ENCODE data around the gene LCN12. TPM values are rescaled to one million over a fixed set of nuclear protein-coding genes. Genes with fewer than 3 reads are reported as not detected.

The LCN12 gene
- total RNA-seq, 2 experiments from 2014 or later, result 1.3 to 2.1 TPM

DNA sequence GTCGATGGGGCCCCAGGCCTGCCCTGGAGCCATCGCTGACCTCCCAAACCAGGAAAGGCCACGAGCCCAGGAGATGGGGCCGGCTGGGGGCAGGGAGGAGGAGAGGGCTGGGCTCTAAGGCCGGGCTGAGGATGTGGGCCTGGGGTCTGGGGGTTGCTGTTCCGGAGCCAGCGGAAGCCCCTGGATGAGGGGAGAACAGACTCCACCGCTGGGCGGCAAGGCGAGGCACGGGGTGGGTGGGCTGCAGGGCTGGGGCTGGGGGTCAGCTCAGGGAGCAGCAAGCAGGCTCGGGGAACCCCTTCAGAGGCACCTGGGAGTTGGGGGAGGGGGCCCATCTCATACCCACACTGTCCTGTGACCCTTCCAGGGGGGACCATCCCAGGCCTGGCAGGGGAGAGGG, 11.7 kb downstream of the LCN12 start:
- no peaks in the 10 kb centered on the region for H3K36me3 Mint-ChIP-seq (ENCODE audit: low read depth)
- TF ChIP-seq, protein P1, sequence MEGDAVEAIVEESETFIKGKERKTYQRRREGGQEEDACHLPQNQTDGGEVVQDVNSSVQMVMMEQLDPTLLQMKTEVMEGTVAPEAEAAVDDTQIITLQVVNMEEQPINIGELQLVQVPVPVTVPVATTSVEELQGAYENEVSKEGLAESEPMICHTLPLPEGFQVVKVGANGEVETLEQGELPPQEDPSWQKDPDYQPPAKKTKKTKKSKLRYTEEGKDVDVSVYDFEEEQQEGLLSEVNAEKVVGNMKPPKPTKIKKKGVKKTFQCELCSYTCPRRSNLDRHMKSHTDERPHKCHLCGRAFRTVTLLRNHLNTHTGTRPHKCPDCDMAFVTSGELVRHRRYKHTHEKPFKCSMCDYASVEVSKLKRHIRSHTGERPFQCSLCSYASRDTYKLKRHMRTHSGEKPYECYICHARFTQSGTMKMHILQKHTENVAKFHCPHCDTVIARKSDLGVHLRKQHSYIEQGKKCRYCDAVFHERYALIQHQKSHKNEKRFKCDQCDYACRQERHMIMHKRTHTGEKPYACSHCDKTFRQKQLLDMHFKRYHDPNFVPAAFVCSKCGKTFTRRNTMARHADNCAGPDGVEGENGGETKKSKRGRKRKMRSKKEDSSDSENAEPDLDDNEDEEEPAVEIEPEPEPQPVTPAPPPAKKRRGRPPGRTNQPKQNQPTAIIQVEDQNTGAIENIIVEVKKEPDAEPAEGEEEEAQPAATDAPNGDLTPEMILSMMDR (IDR thresholded peaks at IDR 0.05), result no peak
- DNase-seq (no peak), ATAC-seq (no peak)
- ChIA-PET CTCF (interaction anchor here (1.0 to 1.3 kb wide), 2 partner anchors 12 to 16 kb away, joined by 4 read pairs; no protein-coding TSS in a partner anchor), POLR2A (no interaction called here)
- no peak overlapping the region for H3K4me3 Mint-ChIP-seq
- no peak overlapping the region for H3K27ac Mint-ChIP-seq
- peaks cover 33% of the 10 kb centered on the region for H3K4me1 Mint-ChIP-seq (ENCODE audit: low read depth)
- intact Hi-C loops (cut with micrococcal nuclease), result no loop called here
- no peaks in the 10 kb centered on the region for H3K9me3 Mint-ChIP-seq
- no peaks in the 10 kb centered on the region for H3K27me3 Mint-ChIP-seq

DNA sequence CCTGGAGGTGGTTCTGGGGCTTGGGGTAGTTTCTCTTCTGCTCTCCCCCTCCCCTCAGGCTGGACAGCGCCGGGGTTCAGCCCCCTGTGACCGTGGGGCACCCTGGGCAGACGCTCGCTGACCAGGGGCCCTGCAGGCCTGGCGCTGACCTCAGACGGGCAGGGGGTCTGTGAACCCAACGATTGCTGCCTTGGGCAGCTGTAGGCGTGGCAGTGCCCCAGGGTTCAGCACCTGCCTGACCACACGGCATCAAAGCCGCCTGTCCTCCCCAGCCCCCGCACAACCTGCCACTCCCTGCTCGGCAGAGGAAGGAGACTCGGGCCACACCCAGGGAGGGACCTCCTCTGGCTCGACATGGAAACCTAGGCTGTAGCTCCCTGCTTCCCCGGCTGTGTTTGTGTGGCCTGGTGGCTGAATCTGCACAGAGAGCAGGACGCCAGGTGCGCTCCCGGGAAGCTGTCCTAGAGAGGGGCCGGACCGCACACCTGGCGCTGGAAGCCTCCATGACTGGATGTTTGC, 12.2 kb downstream of the LCN12 start:
- Mint-ChIP-seq H3K4me3 (no peak overlapping the region), H3K27ac (no peak overlapping the region)

DNA sequence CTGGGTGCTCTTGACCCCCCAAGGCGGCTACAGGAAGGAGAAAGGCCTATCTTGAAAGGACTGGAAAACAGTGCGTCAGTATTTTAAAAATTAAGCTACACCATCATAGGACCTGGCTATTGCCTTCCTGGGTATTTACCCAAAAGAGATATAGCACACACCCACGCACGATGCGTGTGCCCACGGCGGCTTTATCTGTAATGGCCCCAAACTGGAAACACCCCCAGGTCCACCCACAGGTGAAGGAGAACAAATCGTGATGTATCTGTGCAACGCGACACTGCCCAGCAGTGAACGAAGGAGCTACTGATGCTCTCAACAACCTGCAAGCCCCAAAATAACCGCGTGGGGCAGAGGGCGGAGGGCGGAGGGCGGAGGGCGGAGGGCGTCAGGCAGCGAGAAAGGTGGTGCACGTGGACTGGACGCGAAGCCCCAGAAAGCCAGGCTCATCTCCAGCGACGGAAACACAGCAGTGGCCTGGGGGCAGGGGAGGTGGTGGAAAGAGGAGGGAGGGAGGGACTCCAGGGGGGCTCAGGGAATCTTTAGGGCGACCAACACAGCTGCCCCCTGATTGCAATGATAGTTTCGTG, 12.9 kb downstream of the LCN12 start:
- H3K27ac Mint-ChIP-seq, result no peak overlapping the region
- DNase-seq (no peak), ATAC-seq (no peak)

More for the DNA sequence above, 12.2 kb downstream of the LCN12 start:
- Mint-ChIP-seq H3K9me3 (no peaks in the 10 kb centered on the region), H3K36me3 (ENCODE audit: low read depth) (no peaks in the 10 kb centered on the region), H3K27me3 (no peaks in the 10 kb centered on the region), H3K4me1 (ENCODE audit: low read depth) (peaks cover 33% of the 10 kb centered on the region)
- intact Hi-C loops (cut with micrococcal nuclease), result no loop called here
- ChIA-PET CTCF (interaction anchor here (2.2 kb wide), 1 partner anchor 12 kb away, joined by 7 read pairs; no protein-coding TSS in a partner anchor), POLR2A (interaction anchor here (2.3 kb wide), 1 partner anchor 11 kb away, joined by 10 read pairs; no protein-coding TSS in a partner anchor)
- DNase-seq (no peak), ATAC-seq (no peak)
- TF ChIP-seq, protein P1 (IDR thresholded peaks at IDR 0.05), result no peak

DNA sequence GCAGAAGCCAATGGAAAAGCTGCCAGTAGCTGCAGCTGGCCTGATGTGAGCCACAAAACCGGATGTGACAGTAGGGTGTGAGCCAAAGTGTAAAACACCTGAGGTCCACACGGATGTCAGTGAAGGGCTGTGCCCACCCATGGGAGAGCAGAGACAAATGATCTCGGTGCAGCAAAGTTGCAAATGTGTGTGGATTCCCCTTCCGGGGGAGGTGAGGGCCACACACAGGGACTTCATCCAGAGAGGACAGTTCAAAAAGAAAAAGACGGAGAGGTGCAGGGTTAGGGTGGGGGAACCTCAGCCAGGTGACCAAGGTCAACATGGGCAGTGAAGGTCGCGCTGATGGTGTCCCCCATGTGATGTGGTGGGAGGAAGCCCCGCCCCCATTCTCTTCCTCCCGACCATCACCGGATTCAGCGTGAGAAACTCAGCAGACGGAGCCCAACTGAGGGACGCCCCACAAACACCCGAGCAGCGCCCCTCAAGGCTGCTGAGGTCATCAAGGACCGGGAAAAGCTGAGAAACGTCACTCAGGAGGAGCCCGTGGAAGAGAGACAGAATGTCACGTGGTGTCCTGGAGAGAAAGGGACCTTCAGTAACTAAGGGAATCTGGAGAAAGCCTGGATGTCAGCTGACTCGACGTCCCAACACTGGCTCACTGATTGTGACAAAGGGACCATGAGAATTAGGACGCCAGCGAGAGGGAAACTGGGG, 13.9 kb downstream of the LCN12 start:
- H3K4me3 Mint-ChIP-seq, result peak overlapping the region; percentile 39
- DNase-seq (peak; percentile 73), ATAC-seq (peak; percentile 81)
- no peaks in the 10 kb centered on the region for H3K9me3 Mint-ChIP-seq
- peak overlapping the region; percentile 53 for H3K27ac Mint-ChIP-seq
- TF ChIP-seq, protein P1 (IDR thresholded peaks at IDR 0.05), result no peak
- peaks cover 23% of the 10 kb centered on the region for H3K4me1 Mint-ChIP-seq (ENCODE audit: low read depth)
- H3K36me3 Mint-ChIP-seq (ENCODE audit: low read depth), result no peaks in the 10 kb centered on the region
- no peaks in the 10 kb centered on the region for H3K27me3 Mint-ChIP-seq
- ChIA-PET CTCF (interaction anchor here (0.9 to 2.2 kb wide), 3 partner anchors 10 to 69 kb away, joined by 3 to 7 read pairs (median 3); no protein-coding TSS in a partner anchor), POLR2A (interaction anchor here (2.3 kb wide), 1 partner anchor 9 kb away, joined by 10 read pairs; no protein-coding TSS in a partner anchor)
- intact Hi-C loops (cut with micrococcal nuclease), result no loop called here

More for the DNA sequence above, 12.9 kb downstream of the LCN12 start:
- intact Hi-C loops (cut with micrococcal nuclease), result no loop called here
- ChIA-PET POLR2A (interaction anchor here (0.6 to 2.3 kb wide), 3 partner anchors 10 to 1564 kb away, joined by 3 to 10 read pairs (median 3); partner anchors contain the start of gene PAXX), CTCF (interaction anchor here (0.9 to 2.2 kb wide), 2 partner anchors 11 to 62 kb away, joined by 3 to 7 read pairs; no protein-coding TSS in a partner anchor)
- TF ChIP-seq, protein P1 (IDR thresholded peaks at IDR 0.05), result no peak
- Mint-ChIP-seq H3K36me3 (ENCODE audit: low read depth) (no peaks in the 10 kb centered on the region), H3K4me1 (ENCODE audit: low read depth) (peaks cover 33% of the 10 kb centered on the region), H3K4me3 (no peak overlapping the region), H3K27me3 (no peaks in the 10 kb centered on the region), H3K9me3 (no peaks in the 10 kb centered on the region)
